T-helper 2 cell treated with Interferon-gamma antibody and Interleukin-4, amounts not matched to agents 5 μg/mL and 100 μg/mL, for 36 hours (primary cell): Measurements from ENCODE around the gene LRMDA.

Experiments
- DNase-seq: peaks from one replicate; pipeline ENCODE4 v3.0.0; 2021; ENCODE audit warnings: low spot score
- H3K27ac Mint-ChIP-seq: one replicate; pipeline ENCODE4 v1.8.0; 2021; ENCODE audit warnings: mild to moderate bottlenecking, mixed read lengths
- H3K27me3 Mint-ChIP-seq: one replicate; pipeline ENCODE4 v1.8.0; 2021; ENCODE audit warnings: low read depth, mixed read lengths
- H3K36me3 Mint-ChIP-seq: one replicate; pipeline ENCODE4 v1.8.0; 2021; ENCODE audit warnings: low read depth, mixed read lengths
- H3K4me1 Mint-ChIP-seq: one replicate; pipeline ENCODE4 v1.8.0; 2021; ENCODE audit warnings: low read depth, mixed read lengths
- H3K4me3 Mint-ChIP-seq: one replicate; pipeline ENCODE4 v1.8.0; 2022; ENCODE audit warnings: mild to moderate bottlenecking, moderate library complexity, mixed read lengths
- H3K9me3 Mint-ChIP-seq: one replicate; pipeline ENCODE4 v1.8.0; 2021; ENCODE audit warnings: mixed read lengths

Gene LRMDA

GRCh38 chr10:76334255-76334654 lies 902.8 kb downstream of the LRMDA start:
- DNase-seq: no peak
- no peak overlapping the region for H3K4me3 Mint-ChIP-seq
- no peaks in the 10 kb centered on the region for H3K9me3 Mint-ChIP-seq
- no peaks in the 10 kb centered on the region for H3K4me1 Mint-ChIP-seq
- H3K27ac Mint-ChIP-seq: no peak overlapping the region
- H3K36me3 Mint-ChIP-seq: no peaks in the 10 kb centered on the region
- H3K27me3 Mint-ChIP-seq: no peaks in the 10 kb centered on the region

DNA sequence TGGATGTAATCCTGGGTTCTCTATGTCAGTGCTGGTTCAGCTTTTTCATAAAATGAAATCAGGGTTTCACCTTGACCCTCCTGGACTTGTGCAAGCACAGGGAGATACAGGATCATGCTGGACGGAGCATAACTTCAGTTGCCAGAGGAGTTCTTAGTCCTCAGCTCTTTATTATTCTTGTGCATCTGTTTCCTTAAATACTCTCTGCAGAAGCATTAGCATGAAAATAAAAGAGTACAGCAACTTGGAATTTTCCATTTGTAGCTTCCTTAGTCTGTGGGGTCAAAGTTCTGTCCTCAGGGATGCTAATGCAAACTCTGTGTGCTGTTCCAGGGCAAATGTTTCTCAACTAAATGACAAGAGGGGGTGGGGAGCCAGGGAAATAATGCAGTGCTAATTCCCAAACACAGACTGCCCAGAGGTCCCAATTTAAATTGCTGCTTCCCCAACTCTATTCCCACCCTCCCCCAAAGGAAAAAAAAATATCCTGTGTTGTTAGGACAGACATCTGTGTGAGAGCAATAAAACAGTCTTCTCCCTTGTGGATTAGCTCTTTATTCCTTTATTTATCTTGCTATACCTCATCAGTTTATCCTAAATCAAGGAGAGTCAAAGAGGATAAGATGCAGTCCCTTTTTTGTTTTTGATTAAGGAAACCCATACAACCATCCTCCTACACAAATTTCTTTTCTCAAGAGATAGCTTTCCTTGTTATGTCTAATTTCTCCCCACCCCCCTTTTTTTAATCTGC lies 905.0 kb downstream of the LRMDA start:
- Mint-ChIP-seq H3K4me3 (no peak overlapping the region), H3K27me3 (no peaks in the 10 kb centered on the region), H3K36me3 (no peaks in the 10 kb centered on the region), H3K9me3 (no peaks in the 10 kb centered on the region), H3K27ac (no peak overlapping the region), H3K4me1 (no peaks in the 10 kb centered on the region)
- no peak for DNase-seq

DNA sequence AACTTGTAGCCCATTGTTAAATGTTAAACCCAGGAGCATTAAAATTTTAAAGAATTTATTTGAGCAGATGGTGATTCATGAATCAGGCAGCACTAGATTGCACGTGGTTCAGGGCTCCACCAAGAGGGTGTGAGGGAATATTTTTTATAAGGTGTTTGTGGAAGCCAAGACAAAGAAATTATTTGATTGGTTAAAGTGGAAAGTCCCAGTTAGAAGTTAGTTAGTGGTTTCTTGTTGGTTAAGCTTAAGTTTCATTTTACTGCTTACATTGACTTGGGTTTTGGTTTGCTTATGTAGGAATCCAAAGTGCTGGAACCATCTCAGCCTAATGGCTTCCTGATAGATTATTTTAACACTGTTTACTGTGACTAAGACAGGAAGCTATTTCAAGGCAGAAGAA lies 906.2 kb downstream of the LRMDA start:
- H3K36me3 Mint-ChIP-seq: no peaks in the 10 kb centered on the region
- no peak overlapping the region for H3K4me3 Mint-ChIP-seq
- H3K4me1 Mint-ChIP-seq: no peaks in the 10 kb centered on the region
- no peak overlapping the region for H3K27ac Mint-ChIP-seq
- H3K9me3 Mint-ChIP-seq: no peaks in the 10 kb centered on the region
- H3K27me3 Mint-ChIP-seq: no peaks in the 10 kb centered on the region
- no peak for DNase-seq

- no peak overlapping the region for H3K4me3 Mint-ChIP-seq
- no peaks in the 10 kb centered on the region for H3K9me3 Mint-ChIP-seq
- no peak overlapping the region for H3K27ac Mint-ChIP-seq
- H3K4me1 Mint-ChIP-seq: no peaks in the 10 kb centered on the region
- no peaks in the 10 kb centered on the region for H3K36me3 Mint-ChIP-seq
- DNase-seq: no peak
- no peaks in the 10 kb centered on the region for H3K27me3 Mint-ChIP-seq
These were observed 906.8 kb downstream of the LRMDA start for GRCh38 chr10:76338187-76338586.

DNA sequence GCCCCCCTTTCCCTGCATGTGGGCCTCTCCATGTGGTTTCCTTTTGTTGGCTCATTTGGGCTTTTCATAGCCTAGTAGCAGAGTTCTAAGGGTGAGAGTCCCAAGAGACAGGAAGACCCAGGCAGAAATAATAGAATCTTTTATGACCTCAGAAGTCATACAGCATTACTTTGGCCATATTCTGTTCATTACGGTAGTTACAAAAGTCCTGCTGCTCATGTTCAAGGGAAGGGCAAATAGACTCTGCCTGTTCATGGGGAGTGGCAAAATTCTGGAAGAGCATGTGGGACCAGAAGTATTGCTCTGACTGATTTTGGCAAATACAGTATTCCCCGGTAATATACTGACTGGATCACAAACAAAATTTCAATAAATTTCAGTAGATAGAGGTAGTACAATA lies 910.3 kb downstream of the LRMDA start:
- H3K9me3 Mint-ChIP-seq: no peaks in the 10 kb centered on the region
- H3K4me1 Mint-ChIP-seq: no peaks in the 10 kb centered on the region
- no peak for DNase-seq
- H3K27me3 Mint-ChIP-seq: no peaks in the 10 kb centered on the region
- no peak overlapping the region for H3K27ac Mint-ChIP-seq
- H3K36me3 Mint-ChIP-seq: no peaks in the 10 kb centered on the region
- no peak overlapping the region for H3K4me3 Mint-ChIP-seq

DNA sequence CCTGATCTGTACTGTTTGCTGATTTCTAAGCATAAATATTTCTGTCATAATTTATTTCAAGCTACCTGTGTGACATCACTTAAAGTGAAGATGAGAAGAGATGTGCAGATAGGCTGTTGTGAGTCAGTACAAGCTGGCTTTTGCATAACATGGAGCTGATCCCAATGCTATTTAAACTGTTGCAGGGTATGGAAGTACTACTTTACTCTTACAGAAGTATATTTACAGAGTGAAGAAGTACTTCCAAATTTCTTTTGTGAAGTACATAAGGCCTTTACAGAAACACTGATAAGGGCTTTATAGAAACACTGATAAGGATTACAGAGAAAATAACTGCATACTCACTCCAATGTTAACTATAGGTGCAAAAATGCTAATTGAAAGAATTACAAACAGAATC lies 911.6 kb downstream of the LRMDA start:
- no peak for DNase-seq
- Mint-ChIP-seq H3K27ac (no peak overlapping the region), H3K27me3 (no peaks in the 10 kb centered on the region), H3K4me3 (no peak overlapping the region), H3K9me3 (no peaks in the 10 kb centered on the region), H3K36me3 (no peaks in the 10 kb centered on the region), H3K4me1 (no peaks in the 10 kb centered on the region)

- Mint-ChIP-seq H3K36me3 (no peaks in the 10 kb centered on the region), H3K4me3 (no peak overlapping the region), H3K4me1 (no peaks in the 10 kb centered on the region), H3K9me3 (no peaks in the 10 kb centered on the region), H3K27me3 (no peaks in the 10 kb centered on the region), H3K27ac (no peak overlapping the region)
- DNase-seq: no peak
These were observed 916.4 kb downstream of the LRMDA start for GRCh38 chr10:76347832-76348231.

DNA sequence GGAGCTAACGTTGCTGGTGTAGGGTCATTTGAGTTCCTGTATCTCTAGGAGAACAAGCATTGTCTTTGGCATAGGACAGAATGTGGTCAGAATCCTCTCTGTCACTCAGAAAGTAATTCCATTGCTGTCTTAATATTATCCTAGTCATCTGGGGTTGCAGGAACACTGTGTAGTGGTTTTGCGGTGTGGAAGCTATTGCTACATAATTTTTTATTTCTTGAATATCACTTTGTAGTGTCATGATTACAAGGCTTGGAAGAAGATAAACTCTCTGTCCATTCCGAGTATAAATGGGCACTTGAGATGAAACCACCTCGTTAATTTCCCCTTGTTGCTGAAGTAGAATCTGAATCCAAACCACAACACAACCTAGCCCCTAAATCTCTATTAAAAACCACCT lies 919.2 kb downstream of the LRMDA start:
- Mint-ChIP-seq H3K36me3 (no peaks in the 10 kb centered on the region), H3K27me3 (no peaks in the 10 kb centered on the region), H3K9me3 (no peaks in the 10 kb centered on the region), H3K4me1 (no peaks in the 10 kb centered on the region), H3K27ac (no peak overlapping the region), H3K4me3 (no peak overlapping the region)
- no peak for DNase-seq

DNA sequence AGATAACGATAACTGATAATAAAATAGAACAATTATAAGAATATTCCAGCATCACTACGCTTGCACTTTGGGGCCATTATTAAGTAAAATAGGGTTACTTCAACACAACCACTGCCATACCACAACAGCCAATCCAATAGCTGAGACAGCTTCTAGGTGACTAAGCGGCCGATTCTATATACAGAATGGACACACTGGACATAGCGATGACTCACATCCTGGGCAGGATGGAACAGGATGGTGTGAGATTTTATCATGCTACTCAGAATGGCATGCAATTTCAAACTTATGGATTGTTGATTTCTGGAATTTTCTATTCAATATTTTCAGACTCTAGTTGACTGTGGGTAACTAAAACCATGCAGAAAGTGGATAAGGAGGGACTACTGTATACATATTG lies 920.9 kb downstream of the LRMDA start:
- DNase-seq: no peak
- Mint-ChIP-seq H3K4me3 (no peak overlapping the region), H3K9me3 (no peaks in the 10 kb centered on the region), H3K36me3 (no peaks in the 10 kb centered on the region), H3K27ac (no peak overlapping the region), H3K27me3 (no peaks in the 10 kb centered on the region), H3K4me1 (no peaks in the 10 kb centered on the region)

DNA sequence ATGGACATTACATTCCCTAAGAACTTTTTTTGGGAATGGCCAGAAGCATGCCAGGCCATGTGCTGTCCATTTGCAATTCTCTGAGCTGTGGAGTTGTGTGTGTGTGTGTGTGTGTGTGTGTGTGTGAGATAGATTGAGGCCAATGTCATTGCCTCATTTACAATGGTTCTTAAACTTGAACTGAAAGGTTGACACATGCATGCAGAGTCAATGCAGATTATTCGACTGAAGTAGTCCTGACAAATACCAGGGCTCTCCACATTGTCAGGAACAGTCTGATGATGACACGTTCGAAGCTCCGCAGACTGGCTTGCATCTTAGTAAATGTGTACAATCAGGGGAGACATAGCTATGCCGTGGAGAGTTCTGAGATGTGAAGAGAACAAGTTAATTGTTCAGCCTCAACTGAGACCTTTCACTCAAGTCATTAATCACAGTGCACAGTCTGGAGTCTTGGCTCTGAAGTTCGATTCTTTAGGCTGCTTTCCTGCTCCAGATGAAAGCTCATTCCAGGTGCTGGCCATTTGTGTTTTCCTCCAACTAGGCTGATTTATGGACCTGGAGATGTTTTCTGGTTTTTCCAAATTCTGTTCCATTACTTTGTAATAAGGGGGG lies 921.9 kb downstream of the LRMDA start:
- no peak overlapping the region for H3K4me3 Mint-ChIP-seq
- no peaks in the 10 kb centered on the region for H3K27me3 Mint-ChIP-seq
- H3K36me3 Mint-ChIP-seq: no peaks in the 10 kb centered on the region
- DNase-seq: no peak
- no peaks in the 10 kb centered on the region for H3K4me1 Mint-ChIP-seq
- H3K9me3 Mint-ChIP-seq: no peaks in the 10 kb centered on the region
- H3K27ac Mint-ChIP-seq: no peak overlapping the region

GRCh38 chr10:76354212-76354738 lies 922.9 kb downstream of the LRMDA start:
- H3K9me3 Mint-ChIP-seq: no peaks in the 10 kb centered on the region
- no peak overlapping the region for H3K27ac Mint-ChIP-seq
- H3K36me3 Mint-ChIP-seq: no peaks in the 10 kb centered on the region
- H3K27me3 Mint-ChIP-seq: no peaks in the 10 kb centered on the region
- no peak for DNase-seq
- H3K4me1 Mint-ChIP-seq: no peaks in the 10 kb centered on the region
- no peak overlapping the region for H3K4me3 Mint-ChIP-seq

- Mint-ChIP-seq H3K27me3 (no peaks in the 10 kb centered on the region), H3K36me3 (no peaks in the 10 kb centered on the region), H3K4me3 (no peak overlapping the region), H3K9me3 (no peaks in the 10 kb centered on the region), H3K4me1 (no peaks in the 10 kb centered on the region), H3K27ac (no peak overlapping the region)
- DNase-seq: no peak
These were observed 923.5 kb downstream of the LRMDA start for GRCh38 chr10:76354921-76355320.

- no peak for DNase-seq
- H3K27ac Mint-ChIP-seq: no peak overlapping the region
These were observed 925.1 kb downstream of the LRMDA start for GRCh38 chr10:76356557-76356956.

GRCh38 chr10:76357726-76358415 lies 926.4 kb downstream of the LRMDA start:
- Mint-ChIP-seq H3K4me3 (no peak overlapping the region), H3K4me1 (no peaks in the 10 kb centered on the region), H3K36me3 (no peaks in the 10 kb centered on the region), H3K27me3 (no peaks in the 10 kb centered on the region), H3K9me3 (no peaks in the 10 kb centered on the region), H3K27ac (no peak overlapping the region)
- no peak for DNase-seq

More at GRCh38 chr10:76356557-76356956, 925.1 kb downstream of the LRMDA start:
- no peaks in the 10 kb centered on the region for H3K9me3 Mint-ChIP-seq
- H3K27me3 Mint-ChIP-seq: no peaks in the 10 kb centered on the region
- H3K36me3 Mint-ChIP-seq: no peaks in the 10 kb centered on the region
- H3K4me1 Mint-ChIP-seq: no peaks in the 10 kb centered on the region
- H3K4me3 Mint-ChIP-seq: no peak overlapping the region
